Activated CD4-positive, alpha-beta T cell treated with anti-CD3 and anti-CD28 coated beads for 36 hours (primary cell): Measurements from ENCODE around the gene FGD4. TPM values are rescaled to one million over a fixed set of nuclear protein-coding genes. Genes with fewer than 3 reads are reported as not detected.

ENCODE experiments used
- ATAC-seq: fragments of 200-7000 bp; cut with Tn5 transposase; one replicate; pipeline ENCODE4 v1.10.0; 2021; ENCODE audit warnings: mild to moderate bottlenecking, moderate library complexity
- CTCF ChIA-PET: fragments of 350-600 bp; sonication (Branson Sonifier 250); formaldehyde crosslinking; loops from one replicate; lab custom pipeline; 2021; ENCODE audit warnings: antibody characterized with exemption; lab: Charles Lee
- POLR2A ChIA-PET: fragments of 350-600 bp; sonication (Branson Sonifier 250); formaldehyde crosslinking; loops from one replicate; lab custom pipeline; 2021; ENCODE audit warnings: antibody characterized with exemption, inconsistent platforms; lab: Charles Lee
- DNase-seq: peaks from one replicate; pipeline ENCODE4 v3.0.0-alpha.2; 2020
- H3K27ac Mint-ChIP-seq: one replicate; pipeline ENCODE4 v1.8.0; 2021; ENCODE audit warnings: mixed read lengths
- H3K27me3 Mint-ChIP-seq: one replicate; pipeline ENCODE4 v1.8.0; 2021; ENCODE audit warnings: mixed read lengths
- H3K36me3 Mint-ChIP-seq: one replicate; pipeline ENCODE4 v1.8.0; 2021; ENCODE audit warnings: low read depth, mixed read lengths
- H3K4me1 Mint-ChIP-seq: one replicate; pipeline ENCODE4 v1.8.0; 2021; ENCODE audit warnings: mixed read lengths
- H3K4me3 Mint-ChIP-seq: one replicate; pipeline ENCODE4 v1.8.0; 2021; ENCODE audit warnings: mild to moderate bottlenecking, moderate library complexity, mixed read lengths
- H3K9me3 Mint-ChIP-seq: one replicate; pipeline ENCODE4 v1.8.0; 2021; ENCODE audit warnings: low read depth, mixed read lengths
- intact Hi-C, 2 experiments: fragments of 100-400 bp; cut with DNase I in 1 of 2; cut with micrococcal nuclease in 1 of 2; formaldehyde crosslinking; loops; one replicate each; pipeline versions ENCODE4 v1.14.2 to v1.15.1; 2022 to 2024; cut with DNase I, micrococcal nuclease
- total RNA-seq, 2 experiments: library from RNA; stranded (reverse); gene quantifications; one replicate each; pipeline ENCODE4 v1.2.3, GENCODE V29; 2021

FGD4 gene
- total RNA-seq, result under 1 TPM in 1 of 2 experiments, not detected in 1; 0.07 TPM

DNA sequence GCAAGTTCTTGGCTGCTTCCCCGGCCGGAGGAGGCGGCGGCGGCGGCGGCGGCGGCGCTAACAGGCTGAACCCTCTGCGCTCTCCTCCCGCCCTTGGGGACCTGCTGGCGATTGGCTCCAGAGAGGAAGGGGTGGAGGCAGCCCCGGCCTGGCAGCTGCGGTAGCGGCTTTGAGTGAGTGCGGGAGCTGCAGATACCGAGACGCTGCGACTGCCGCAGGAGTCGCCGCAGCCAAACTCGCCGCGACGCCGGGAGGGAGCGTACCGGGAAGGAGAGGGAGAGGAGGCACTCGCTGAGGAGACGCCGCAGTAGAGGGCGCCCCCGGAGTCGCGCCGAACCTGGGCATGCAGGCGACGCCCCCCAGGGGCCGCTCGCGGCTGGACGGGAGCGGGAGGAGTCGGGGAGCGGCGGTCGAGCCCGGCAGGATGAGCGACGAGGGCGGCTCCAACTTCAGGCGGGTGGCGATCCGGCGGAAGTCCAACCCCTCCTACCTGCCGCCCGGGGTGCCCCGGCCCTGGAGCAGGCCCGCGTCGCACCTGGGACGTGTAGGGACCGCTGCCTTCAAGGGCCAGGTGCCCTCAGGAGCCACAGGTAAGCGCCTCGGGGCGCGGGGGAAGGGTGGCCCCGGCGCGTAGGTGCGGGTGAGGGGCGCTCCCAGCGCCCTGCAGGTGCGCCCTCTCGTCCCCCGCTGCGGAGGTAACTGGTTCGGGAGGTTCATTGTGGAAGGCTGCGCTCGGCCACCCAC, at the start of gene FGD4:
FGD4 (plus strand) TSS at position 189 of the 744 bp plus-strand sequence.
- Mint-ChIP-seq H3K27me3 (peaks cover 40% of the 10 kb centered on the region), H3K4me1 (peaks cover 6% of the 10 kb centered on the region), H3K27ac (no peak within 1 kb of the TSS), H3K36me3 (no peaks in the 10 kb centered on the region), H3K4me3 (peak within 1 kb of the TSS; percentile 80), H3K9me3 (no peaks in the 10 kb centered on the region)
- DNase-seq, result peak; percentile 77
- intact Hi-C loops, result loop anchor here in 1 of 2 experiments (10.0 kb wide), 1 partner anchor 275 kb away; the partner anchor contains the start of gene DNM1L
- CTCF ChIA-PET, result interaction anchor here (0.9 to 1.6 kb wide), 3 partner anchors 10 to 363 kb away, joined by 3 to 5 read pairs (median 5); no protein-coding TSS in a partner anchor
- POLR2A ChIA-PET, result no interaction called here
- peak; percentile 95 for ATAC-seq

DNA sequence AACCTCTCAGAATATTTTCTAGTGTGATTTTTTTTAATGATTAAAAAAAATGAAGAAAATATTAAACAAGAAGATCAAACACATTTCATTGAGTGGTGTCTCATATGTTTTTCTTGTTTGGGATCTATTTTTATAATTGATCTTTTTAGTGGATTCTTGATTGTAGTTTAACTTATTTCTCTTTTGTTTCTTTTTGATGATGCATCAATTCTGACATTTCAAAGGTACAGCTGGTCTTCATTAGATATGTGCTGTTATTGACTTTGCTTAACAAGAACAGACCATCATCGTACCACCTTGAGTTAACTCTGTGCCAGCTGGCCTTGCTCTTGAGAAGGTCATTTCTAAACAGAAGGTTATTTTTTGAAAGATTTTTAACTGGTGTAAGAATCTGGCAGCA, 45.8 kb upstream of the FGD4 start:
- DNase-seq (no peak), ATAC-seq (no peak)
- ChIA-PET CTCF (no interaction called here), POLR2A (no interaction called here)
- Mint-ChIP-seq H3K4me3 (no peak overlapping the region), H3K9me3 (no peaks in the 10 kb centered on the region), H3K27ac (no peak overlapping the region), H3K4me1 (no peaks in the 10 kb centered on the region), H3K36me3 (no peaks in the 10 kb centered on the region), H3K27me3 (no peaks in the 10 kb centered on the region)
- intact Hi-C loops, result no loop called here

DNA sequence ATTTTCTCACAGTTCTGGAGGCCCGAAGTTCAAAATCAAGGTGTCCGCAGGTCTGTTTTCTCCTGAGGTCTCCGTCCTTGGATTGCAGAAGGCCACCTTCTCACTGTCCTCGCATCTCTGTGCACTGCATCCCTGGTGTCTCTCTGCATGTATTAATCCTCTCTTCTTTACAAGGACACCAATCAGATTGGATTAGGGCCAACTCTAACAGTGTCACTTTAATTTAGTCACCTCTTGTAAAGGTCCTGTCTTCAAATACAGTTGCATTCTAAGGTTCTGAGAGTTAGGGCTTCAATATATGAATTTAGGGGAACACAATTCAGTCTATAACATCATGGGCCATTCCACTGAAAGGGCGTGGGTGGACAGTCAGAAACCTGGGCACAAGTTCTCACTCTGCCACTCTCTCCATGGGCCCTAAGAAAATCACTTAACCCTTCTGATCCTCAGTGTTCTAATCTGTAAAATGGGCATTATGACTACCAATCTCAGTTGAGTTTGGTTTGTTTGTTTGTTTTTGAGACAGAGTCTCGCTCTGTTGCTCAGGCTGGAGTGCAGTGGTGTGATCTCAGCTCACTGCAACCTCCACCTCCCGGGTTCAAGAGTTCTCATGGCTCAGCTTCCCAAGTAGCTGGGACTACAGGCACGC, 41.6 kb upstream of the FGD4 start:
- DNase-seq, result no peak
- intact Hi-C loops, result no loop called here
- H3K27ac Mint-ChIP-seq, result no peak overlapping the region
- H3K4me1 Mint-ChIP-seq, result no peaks in the 10 kb centered on the region
- ATAC-seq, result no peak
- H3K27me3 Mint-ChIP-seq, result no peaks in the 10 kb centered on the region
- ChIA-PET CTCF (no interaction called here), POLR2A (no interaction called here)
- no peaks in the 10 kb centered on the region for H3K9me3 Mint-ChIP-seq
- no peak overlapping the region for H3K4me3 Mint-ChIP-seq
- no peaks in the 10 kb centered on the region for H3K36me3 Mint-ChIP-seq

DNA sequence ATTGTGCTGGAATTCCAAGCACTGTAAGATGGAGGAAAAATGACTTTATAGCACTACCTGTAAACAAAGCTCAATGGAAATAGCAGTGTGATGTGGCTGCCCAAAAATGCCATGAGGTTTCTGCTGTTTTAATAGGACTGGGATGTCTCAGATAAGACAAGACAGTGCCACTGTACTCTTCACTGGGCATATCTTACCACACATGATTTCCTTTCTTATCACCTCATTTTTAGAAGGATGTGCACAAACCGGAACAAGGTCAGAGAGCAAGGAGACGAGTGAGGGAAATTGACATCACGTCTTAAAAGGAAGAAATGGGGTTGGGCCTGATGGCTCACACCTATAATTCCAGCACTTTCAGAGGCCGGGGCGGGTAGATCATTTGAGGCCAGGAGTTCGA, 38.4 kb upstream of the FGD4 start:
- H3K27me3 Mint-ChIP-seq, result no peaks in the 10 kb centered on the region
- CTCF ChIA-PET, result interaction anchor here (0.6 kb wide), 1 partner anchor 199 kb away, joined by 3 read pairs; no protein-coding TSS in a partner anchor
- H3K4me3 Mint-ChIP-seq, result no peak overlapping the region
- H3K36me3 Mint-ChIP-seq, result no peaks in the 10 kb centered on the region
- no peak overlapping the region for H3K27ac Mint-ChIP-seq
- no peak for ATAC-seq
- H3K4me1 Mint-ChIP-seq, result no peaks in the 10 kb centered on the region
- no peaks in the 10 kb centered on the region for H3K9me3 Mint-ChIP-seq
- DNase-seq, result no peak
- POLR2A ChIA-PET, result no interaction called here
- intact Hi-C loops, result loop anchor here in 1 of 2 experiments (10.0 kb wide), 1 partner anchor 314 kb away; the partner anchor contains the start of gene DNM1L

DNA sequence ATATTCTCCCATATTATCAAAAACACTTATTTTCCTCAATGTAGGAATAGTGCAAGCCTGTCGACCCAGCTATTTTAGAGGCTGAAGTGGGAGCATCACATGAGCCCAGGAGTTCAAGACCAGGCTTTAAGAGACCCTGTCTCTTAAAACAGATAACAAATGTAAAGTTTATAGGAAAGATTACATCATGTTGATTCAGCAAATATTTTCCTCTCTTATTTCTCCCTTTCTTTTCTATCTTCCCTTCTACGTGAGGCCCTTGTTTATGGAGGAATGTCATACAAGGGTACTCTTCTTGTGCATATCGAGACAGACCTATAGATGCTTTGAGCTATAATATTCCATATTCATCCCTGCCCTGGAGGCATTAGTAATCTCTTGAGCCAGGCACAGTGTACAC, 36.5 kb upstream of the FGD4 start:
- POLR2A ChIA-PET, result no interaction called here
- CTCF ChIA-PET, result no interaction called here
- Mint-ChIP-seq H3K36me3 (no peaks in the 10 kb centered on the region), H3K9me3 (no peaks in the 10 kb centered on the region), H3K27me3 (no peaks in the 10 kb centered on the region), H3K4me3 (no peak overlapping the region), H3K4me1 (no peaks in the 10 kb centered on the region), H3K27ac (no peak overlapping the region)
- intact Hi-C loops, result loop anchor here in 1 of 2 experiments (10.0 kb wide), 1 partner anchor 312 kb away; the partner anchor contains the start of gene DNM1L
- DNase-seq, result no peak
- ATAC-seq, result no peak

DNA sequence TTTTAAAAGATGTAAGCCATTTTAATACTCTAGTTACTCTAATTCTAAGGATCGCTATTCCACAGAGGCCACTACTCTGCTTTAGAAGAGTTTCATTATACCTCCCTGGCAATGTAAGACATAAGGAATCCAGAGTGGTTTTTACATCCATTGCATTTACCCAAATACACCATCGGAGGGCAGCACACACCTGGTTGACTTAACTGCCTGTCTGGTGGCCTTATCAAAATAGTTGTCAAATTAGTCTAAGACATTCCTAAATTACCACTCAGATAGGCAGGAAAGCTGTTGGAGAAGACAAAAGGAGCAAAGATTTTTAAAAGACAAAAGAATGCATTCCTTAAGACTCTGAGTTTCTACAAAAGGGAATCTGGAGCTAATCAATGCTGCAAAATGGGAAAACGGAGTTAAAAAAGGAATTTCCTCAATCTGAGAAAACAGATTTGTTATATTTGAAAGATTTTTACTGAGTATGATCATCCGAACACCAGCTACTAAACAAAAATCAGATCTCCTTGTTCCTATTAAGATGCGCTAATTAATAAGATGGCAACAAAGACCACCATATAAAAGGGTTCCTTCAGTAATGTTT, 33.8 kb upstream of the FGD4 start:
- DNase-seq (peak; percentile 64), ATAC-seq (peak; percentile 49)
- no peak overlapping the region for H3K27ac Mint-ChIP-seq
- H3K4me3 Mint-ChIP-seq, result no peak overlapping the region
- intact Hi-C loops, result loop anchor here (1.0 to 10.0 kb wide), 7 partner anchors 92 to 1657 kb away; partner anchors contain the start of genes ALG10 (in 2 of the 2) and DNM1L (in 2 of the 2)
- no peaks in the 10 kb centered on the region for H3K4me1 Mint-ChIP-seq
- no peaks in the 10 kb centered on the region for H3K27me3 Mint-ChIP-seq
- H3K9me3 Mint-ChIP-seq, result no peaks in the 10 kb centered on the region
- ChIA-PET CTCF (interaction anchor here (0.7 to 1.1 kb wide), 8 partner anchors 9 to 387 kb away, joined by 3 to 5 read pairs (median 4); no protein-coding TSS in a partner anchor), POLR2A (no interaction called here)
- H3K36me3 Mint-ChIP-seq, result no peaks in the 10 kb centered on the region

DNA sequence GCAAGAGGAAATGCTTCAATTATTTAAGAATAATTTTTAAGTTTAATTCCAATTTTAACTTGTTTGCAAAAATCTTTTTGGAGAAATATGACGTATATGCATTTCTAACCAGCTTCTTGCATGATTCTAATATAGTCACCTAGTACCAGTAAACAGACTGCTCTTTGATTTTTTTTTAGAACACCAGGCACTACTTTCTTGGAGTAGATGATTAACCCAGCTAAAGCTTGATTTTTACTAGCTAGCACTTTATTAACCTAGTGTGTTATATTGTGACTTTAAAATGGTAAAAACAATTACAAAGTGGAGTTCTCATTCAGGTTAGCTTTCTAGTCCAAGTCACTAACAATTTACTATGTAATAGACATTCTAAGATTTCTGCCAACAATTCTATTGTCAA, 32.6 kb upstream of the FGD4 start:
- no peaks in the 10 kb centered on the region for H3K36me3 Mint-ChIP-seq
- intact Hi-C loops, result loop anchor here (5.0 to 10.0 kb wide), 4 partner anchors 91 to 1656 kb away; partner anchors contain the start of genes ALG10 (in 2 of the 2) and DNM1L (in 1 of the 2)
- H3K27ac Mint-ChIP-seq, result no peak overlapping the region
- no peak for DNase-seq
- no peaks in the 10 kb centered on the region for H3K9me3 Mint-ChIP-seq
- no peaks in the 10 kb centered on the region for H3K4me1 Mint-ChIP-seq
- ChIA-PET CTCF (interaction anchor here (0.6 to 0.9 kb wide), 3 partner anchors 10 to 800 kb away, joined by 3 to 5 read pairs (median 3); no protein-coding TSS in a partner anchor), POLR2A (interaction anchor here (1.1 kb wide), 1 partner anchor 714 kb away, joined by 5 read pairs; no protein-coding TSS in a partner anchor)
- no peak overlapping the region for H3K4me3 Mint-ChIP-seq
- no peak for ATAC-seq
- H3K27me3 Mint-ChIP-seq, result no peaks in the 10 kb centered on the region

DNA sequence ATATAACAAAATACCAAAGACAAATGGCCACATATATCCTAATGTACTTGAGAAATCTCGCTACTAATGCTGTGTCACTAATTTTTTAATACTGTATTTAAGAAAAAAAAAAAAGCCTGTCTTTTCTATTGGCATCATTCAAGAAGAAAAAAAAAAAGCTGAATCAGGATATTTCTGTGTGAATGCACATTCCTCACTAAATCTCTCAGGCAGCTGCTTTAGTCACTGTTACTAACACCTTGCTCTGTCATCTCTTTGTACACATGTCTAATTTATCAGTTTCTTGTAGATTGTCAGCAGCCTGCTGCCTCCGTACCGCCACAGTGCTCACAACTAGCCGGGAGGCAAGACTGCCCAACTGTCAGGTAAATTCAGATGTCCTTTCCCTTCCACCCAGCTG, 32.0 kb upstream of the FGD4 start:
- DNase-seq (no peak), ATAC-seq (no peak)
- POLR2A ChIA-PET, result interaction anchor here (0.6 to 1.1 kb wide), 2 partner anchors 714 to 844 kb away, joined by 5 to 8 read pairs; no protein-coding TSS in a partner anchor
- H3K36me3 Mint-ChIP-seq, result no peaks in the 10 kb centered on the region
- H3K4me3 Mint-ChIP-seq, result no peak overlapping the region
- CTCF ChIA-PET, result interaction anchor here (0.6 kb wide), 2 partner anchors 179 to 316 kb away, joined by 3 to 5 read pairs; no protein-coding TSS in a partner anchor
- intact Hi-C loops, result loop anchor here (5.0 to 10.0 kb wide), 4 partner anchors 90 to 1655 kb away; partner anchors contain the start of genes ALG10 (in 2 of the 2) and DNM1L (in 1 of the 2)
- no peaks in the 10 kb centered on the region for H3K4me1 Mint-ChIP-seq
- H3K27me3 Mint-ChIP-seq, result no peaks in the 10 kb centered on the region
- no peak overlapping the region for H3K27ac Mint-ChIP-seq
- no peaks in the 10 kb centered on the region for H3K9me3 Mint-ChIP-seq

DNA sequence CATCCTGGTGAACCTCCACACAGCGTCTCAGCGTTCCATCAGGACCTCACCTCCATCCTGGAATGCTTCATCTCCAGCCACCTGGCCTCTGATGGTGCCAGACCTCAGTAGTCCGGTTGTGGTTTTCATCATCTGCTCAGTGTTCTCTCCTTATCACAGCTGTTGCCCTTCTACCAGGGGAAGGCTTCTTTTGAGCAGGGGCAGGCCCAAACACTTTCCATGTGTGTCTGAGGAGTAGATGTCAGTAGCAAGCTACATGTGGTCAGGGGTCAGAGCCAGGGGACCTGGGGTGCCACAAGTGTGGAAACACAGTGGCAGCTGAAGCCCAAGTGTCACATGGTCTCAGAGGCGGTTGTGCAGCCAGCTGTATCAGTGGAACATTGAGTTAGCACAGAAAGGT, 30.2 kb upstream of the FGD4 start:
- intact Hi-C loops, result loop anchor here (5.0 to 10.0 kb wide), 4 partner anchors 88 to 1653 kb away; partner anchors contain the start of genes ALG10 (in 2 of the 2) and DNM1L (in 1 of the 2)
- ATAC-seq (no peak), DNase-seq (no peak)
- CTCF ChIA-PET, result no interaction called here
- Mint-ChIP-seq H3K36me3 (no peaks in the 10 kb centered on the region), H3K27me3 (no peaks in the 10 kb centered on the region), H3K4me3 (no peak overlapping the region), H3K27ac (no peak overlapping the region), H3K9me3 (no peaks in the 10 kb centered on the region), H3K4me1 (no peaks in the 10 kb centered on the region)
- POLR2A ChIA-PET, result no interaction called here

DNA sequence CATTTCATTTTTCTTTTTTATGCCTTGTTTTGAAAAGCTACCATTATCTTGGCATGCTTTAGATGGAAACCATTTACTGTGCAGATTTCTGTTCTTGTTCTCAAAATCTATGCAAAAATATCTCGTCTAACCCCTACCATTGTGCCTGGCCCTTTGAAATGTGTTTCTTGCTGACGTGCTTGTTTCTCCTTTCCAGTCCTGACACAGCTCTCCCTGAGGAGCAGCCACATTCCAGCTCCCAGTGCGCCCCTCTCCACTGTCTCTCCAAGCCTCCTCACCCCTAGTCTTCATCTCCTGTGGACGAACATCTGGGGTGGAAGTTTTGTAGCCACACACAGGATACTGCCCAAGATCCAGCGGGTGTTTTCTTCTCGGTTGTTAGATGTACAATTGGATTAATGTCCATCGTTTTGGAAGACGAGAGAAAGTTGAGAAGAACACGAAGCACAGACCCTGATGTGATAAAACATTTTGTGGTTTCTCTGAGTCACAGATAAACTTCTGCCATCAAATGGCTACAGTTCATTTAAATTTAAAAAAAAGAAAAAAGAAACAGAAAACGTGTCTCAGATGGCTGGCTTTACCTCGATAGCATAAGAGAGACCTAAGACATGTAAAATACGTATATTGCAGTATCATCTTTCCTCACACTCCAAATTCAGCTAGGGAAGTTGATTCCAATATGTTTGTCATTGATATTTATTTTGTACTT, 21.9 kb upstream of the FGD4 start:
- H3K4me3 Mint-ChIP-seq, result no peak overlapping the region
- H3K4me1 Mint-ChIP-seq, result no peaks in the 10 kb centered on the region
- POLR2A ChIA-PET, result no interaction called here
- no peak for DNase-seq
- no peaks in the 10 kb centered on the region for H3K9me3 Mint-ChIP-seq
- H3K27ac Mint-ChIP-seq, result no peak overlapping the region
- H3K27me3 Mint-ChIP-seq, result no peaks in the 10 kb centered on the region
- H3K36me3 Mint-ChIP-seq, result peaks cover 1% of the 10 kb centered on the region
- intact Hi-C loops, result no loop called here
- CTCF ChIA-PET, result interaction anchor here (0.6 to 0.9 kb wide), 2 partner anchors 13 to 16 kb away, joined by 3 to 4 read pairs; no protein-coding TSS in a partner anchor
- no peak for ATAC-seq
